NB4 (cell line): Measurements from ENCODE around the gene FRMD1.

Source experiments
- CTCF ChIP-seq: IDR thresholded peaks from one replicate; pipeline ENCODE4 v1.5.1; 2012; ENCODE audit warnings: low read depth, low read length
- MAX ChIP-seq: IDR thresholded peaks from 2 replicates; pipeline ENCODE4 v1.6.1; 2011; ENCODE audit warnings: low read depth, low read length
- POLR2A ChIP-seq: IDR thresholded peaks from 2 replicates; pipeline ENCODE4 v1.6.1; 2011; ENCODE audit warnings: mild to moderate bottlenecking; ENCODE audit not compliant: insufficient read length; ENCODE audit errors: extremely low read depth

GRCh38 chr6:168062346-168063289 is 16.4 kb downstream of the FRMD1 start:
- TF ChIP-seq POLR2A (no peak), CTCF (no peak), MAX (no peak)
